K562 (cell line): ENCODE results near the gene NPAS1. TPM values are rescaled to one million over a fixed set of nuclear protein-coding genes. Genes with fewer than 3 reads are reported as not detected.
A peak's percentile ranks its signal among the peaks of the same experiment; 100 is the strongest.

ENCODE experiments used
- ATAC-seq: fragments of 200-7000 bp; cut with Tn5 transposase; 3 replicates; pipeline ENCODE4 v1.9.1; 2020; ENCODE audit warnings: moderate library complexity
- BruUV-seq: library from RNA; stranded (reverse); fragments of 400-500 nt; replicated peaks from 2 replicates; lab custom pipeline; 2021; lab: Mats Ljungman, UMichigan
- CTCF ChIA-PET: fragments of 300-600 bp; formaldehyde crosslinking; extraction: SDS; loops from one replicate; lab custom pipeline; 2021; ENCODE audit warnings: low intra/inter-chr PET ratio; lab: Yijun Ruan, JAX
- POLR2A ChIA-PET: fragments of 300-600, 350-650 bp; sonication (Branson Sonifier 250); formaldehyde crosslinking; extraction: SDS; loops from one replicate; lab custom pipeline; 2021; ENCODE audit warnings: antibody characterized with exemption, inconsistent platforms; lab: Yijun Ruan, JAX
- DNase-seq, 4 experiments: peaks; one replicate each; pipeline versions ENCODE4 v3.0.0 to v3.0.0-alpha.2; 2011 to 2018; ENCODE audit warnings: low spot score in 3 of 4, mixed read lengths in 3 of 4; ENCODE audit errors: extremely low read depth in 1 of 4
- FAIRE-seq: peaks from 2 replicates; lab custom pipeline; 2011; peaks lifted over from hg19 to GRCh38; lab: Jason Lieb, UNC
- H2AFZ ChIP-seq: 2 replicates; pipeline ENCODE4 v1.6.0; 2011; ENCODE audit warnings: low read depth, low read length, control low read depth, inconsistent platforms
- H3K27ac ChIP-seq: fragments of 200-600 bp; 3 replicates; pipeline ENCODE4 v1.8.0; 2011; ENCODE audit warnings: low read depth, mild to moderate bottlenecking, control low read depth, inconsistent platforms, low read length, moderate library complexity, mixed read lengths; ENCODE audit errors: extremely low read depth
- H3K27me3 ChIP-seq, 2 experiments: fragments of 300-600 bp in 1 of 2; 2 replicates in 1 of 2; 3 replicates in 1 of 2; pipeline versions ENCODE4 v1.6.0 to v1.8.0; 2011; ENCODE audit warnings: inconsistent platforms in 2 of 2, low read length in 2 of 2, mild to moderate bottlenecking in 1 of 2, mixed read lengths in 1 of 2, moderate library complexity in 1 of 2; ENCODE audit not compliant: control insufficient read depth in 2 of 2, insufficient read depth in 2 of 2
- H3K36me3 ChIP-seq: fragments of 300-600 bp; 3 replicates; pipeline ENCODE4 v1.8.0; 2011; ENCODE audit warnings: mild to moderate bottlenecking, low read length, inconsistent platforms; ENCODE audit not compliant: control insufficient read depth, insufficient read depth
- H3K4me1 ChIP-seq, 2 experiments: fragments of 200-600 bp in 1 of 2; replicated peaks in 1 of 2; 2 replicates in 1 of 2; 3 replicates in 1 of 2; pipeline versions ENCODE4 v1.5.1 to v1.8.0; 2011; ENCODE audit warnings: inconsistent platforms in 2 of 2, low read length in 2 of 2, mild to moderate bottlenecking in 1 of 2, mixed read lengths in 1 of 2, moderate library complexity in 1 of 2; ENCODE audit not compliant: control insufficient read depth in 2 of 2, insufficient read depth in 2 of 2
- H3K4me2 ChIP-seq: 2 replicates; pipeline ENCODE4 v1.6.1; 2011; ENCODE audit warnings: low read length, control low read depth, inconsistent platforms, mixed read lengths; ENCODE audit not compliant: insufficient read depth
- H3K4me3 ChIP-seq: fragments of 200-600 bp; sonication (generic), shearing (Covaris generic); 2 replicates; pipeline ENCODE4 v1.5.1; 2016; ENCODE audit warnings: control low read depth, inconsistent platforms
- H3K79me2 ChIP-seq: fragments of 200-600 bp; 3 replicates; pipeline ENCODE4 v1.8.0; 2011; ENCODE audit warnings: low read length, inconsistent platforms; ENCODE audit not compliant: control insufficient read depth, insufficient read depth
- H3K9ac ChIP-seq, 2 experiments: 2 replicates each; pipeline versions ENCODE4 v1.6.0 to v1.6.1; 2011; ENCODE audit warnings: low read depth in 2 of 2, low read length in 2 of 2, control low read depth in 1 of 2, inconsistent platforms in 1 of 2, mild to moderate bottlenecking in 1 of 2, mixed read lengths in 1 of 2; ENCODE audit not compliant: insufficient read depth in 1 of 2
- H3K9me1 ChIP-seq: one replicate; pipeline ENCODE4 v1.6.0; 2011; ENCODE audit warnings: inconsistent platforms, mild to moderate bottlenecking, low read length, moderate library complexity; ENCODE audit not compliant: control insufficient read depth, insufficient read depth
- H3K9me3 ChIP-seq: replicated peaks from 2 replicates; pipeline ENCODE4 v1.5.1; 2011; ENCODE audit warnings: low read depth, low read length, inconsistent platforms; ENCODE audit not compliant: control insufficient read depth, insufficient read depth
- H4K20me1 ChIP-seq: replicated peaks from 2 replicates; pipeline ENCODE4 v1.6.1; 2011; ENCODE audit warnings: low read length, inconsistent platforms, mixed read lengths; ENCODE audit not compliant: control insufficient read depth, insufficient read depth
- BMI1 ChIP-seq: fragments of 150-350 bp; IDR thresholded peaks from 2 replicates; pipeline ENCODE4 v1.6.1; 2014; ENCODE audit warnings: low read length
- CBFA2T2 ChIP-seq: fragments of 450-650 bp; conservative IDR thresholded peaks from 2 replicates; pipeline ENCODE4 v1.6.1; 2017; ENCODE audit warnings: mild to moderate bottlenecking
- CBX8 ChIP-seq: fragments of 200-600 bp; sonication (generic); IDR thresholded peaks from 2 replicates; pipeline ENCODE4 v1.6.1; 2012; ENCODE audit warnings: borderline replicate concordance, mixed run types, low read depth, mild to moderate bottlenecking, moderate library complexity, mixed read lengths, low read length, control low read depth, inconsistent platforms; ENCODE audit not compliant: poor library complexity, severe bottlenecking; ENCODE audit errors: extremely low read depth
- CCAR2 ChIP-seq: fragments of 200-400 bp; formaldehyde crosslinking; IDR thresholded peaks from 2 replicates; pipeline ENCODE4 v1.6.1; 2017; ENCODE audit warnings: mild to moderate bottlenecking, low read depth, low read length
- ETV6 ChIP-seq, 3 experiments: fragments of 150-350 bp in 1 of 3; sonication (generic) in 1 of 3; formaldehyde crosslinking in 1 of 3; IDR thresholded peaks; 2 replicates each; pipeline versions ENCODE4 v1.6.1 to v1.8.0; 2014 to 2022; ENCODE audit warnings: borderline replicate concordance in 2 of 3, low read depth in 2 of 3, antibody characterized with exemption in 1 of 3, low read length in 1 of 3, mild to moderate bottlenecking in 1 of 3, missing genetic modification reagents in 1 of 3
- HDAC2 ChIP-seq: fragments of 450-650 bp; IDR thresholded peaks from 2 replicates; pipeline ENCODE4 v1.6.1; 2016; ENCODE audit warnings: mild to moderate bottlenecking
- KLF13 ChIP-seq: fragments of 450-650 bp; IDR thresholded peaks from 2 replicates; pipeline ENCODE4 v1.6.1; 2016; ENCODE audit warnings: missing genetic modification characterization, low read depth, mild to moderate bottlenecking, missing compliant biosample characterization, moderate library complexity, borderline replicate concordance
- MYNN ChIP-seq, 2 experiments: sonication (generic); formaldehyde crosslinking in 1 of 2; IDR thresholded peaks; 2 replicates each; pipeline versions ENCODE4 v1.5.0 to v1.6.1; 2016 to 2020; ENCODE audit warnings: antibody characterized with exemption in 1 of 2, missing genetic modification reagents in 1 of 2
- RBM25 ChIP-seq: fragments of 200-400 bp; formaldehyde crosslinking; IDR thresholded peaks from 2 replicates; pipeline ENCODE4 v1.6.1; 2018; ENCODE audit warnings: low read length, low read depth, moderate library complexity; ENCODE audit not compliant: severe bottlenecking
- SRSF1 ChIP-seq: fragments of 200-400 bp; formaldehyde crosslinking; IDR thresholded peaks from 2 replicates; pipeline ENCODE4 v1.6.1; 2017; ENCODE audit warnings: mild to moderate bottlenecking, low read depth, low read length, moderate library complexity
- TBP ChIP-seq: optimal IDR thresholded peaks from 2 replicates; pipeline ENCODE3; 2011; ENCODE audit warnings: low read depth, low read length, improper control_type of control experiment
- ZC3H8 ChIP-seq: fragments of 450-650 bp; IDR thresholded peaks from 2 replicates; pipeline ENCODE4 v1.6.1; 2017
- ZNF239 ChIP-seq: fragments of 250-450 bp; sonication (Bioruptor Pico); IDR thresholded peaks from 2 replicates; pipeline ENCODE4 v1.4.0; 2020; ENCODE audit warnings: mild to moderate bottlenecking
- ZNF445 ChIP-seq: fragments of 250-450 bp; sonication (Bioruptor Pico); IDR thresholded peaks from 2 replicates; pipeline ENCODE4 v1.4.0; 2020; ENCODE audit warnings: low read depth, mild to moderate bottlenecking, moderate library complexity
- ZNF583 ChIP-seq: fragments of 250-450 bp; sonication (Bioruptor Pico); IDR thresholded peaks from 2 replicates; pipeline ENCODE4 v1.4.0; 2020
- ZNF586 ChIP-seq: fragments of 450-650 bp; formaldehyde crosslinking; conservative IDR thresholded peaks from 2 replicates; pipeline ENCODE4 v1.4.0; 2020; ENCODE audit warnings: mild to moderate bottlenecking, moderate library complexity
- WGBS: fragments of 100-300 bp; shearing (Covaris generic); methylation state at CpG from one replicate; pipeline ENCODE4 v1.1.6; 2016; ENCODE audit warnings: low coverage, mixed read lengths; ENCODE audit not compliant: insufficient coverage; ENCODE audit errors: missing lambda C conversion rate; 5-methylcytosine and 5-hydroxymethylcytosine counted together
- in situ Hi-C: fragments of 300-500 bp; cut with MboI; formaldehyde crosslinking; loops from 4 replicates; pipeline ENCODE4 v1.15.0; 2018; ENCODE audit warnings: inconsistent platforms, mixed read lengths
- intact Hi-C: fragments of 100-400 bp; cut with micrococcal nuclease; formaldehyde crosslinking; loops from 2 replicates; pipeline ENCODE4 v1.14.2; 2022
- polyA plus RNA-seq, 8 experiments: library from polyadenylated mRNA; depleted of rRNA in 4 of 8; stranded (reverse) in 5 of 8; unstranded in 3 of 8; fragments of >200 nt; fragmentation: Nextera tagmentation in 2 of 8; fragmentation: Illumina TruSeq in 1 of 8; extraction: Ambion mirVana in 2 of 8; extraction: Trizol in 1 of 8; gene quantifications; 2 replicates each; pipeline versions ENCODE4 v1.2.1 to v1.2.3, GENCODE V29; 2011 to 2014; ENCODE audit warnings: inconsistent platforms in 1 of 8, missing spikeins in 1 of 8
- total RNA-seq, 7 experiments: library from RNA; depleted of rRNA in 6 of 7; stranded (reverse); fragments of >200 nt in 6 of 7; fragmentation: Illumina TruSeq in 2 of 7; extraction: Trizol in 2 of 7; gene quantifications; 2 replicates each; pipeline versions ENCODE4 v1.2.1 to v1.2.3, GENCODE V29; 2011 to 2021; ENCODE audit warnings: low replicate concordance in 1 of 7

Gene NPAS1
- total and polyA plus RNA-seq, 9 of the 15 experiments (the other 6 are each of a cell fraction or from before 2014, with no cell fraction given): 0.58 to 5.3 (median 2.0) TPM; not detected in 2

DNA sequence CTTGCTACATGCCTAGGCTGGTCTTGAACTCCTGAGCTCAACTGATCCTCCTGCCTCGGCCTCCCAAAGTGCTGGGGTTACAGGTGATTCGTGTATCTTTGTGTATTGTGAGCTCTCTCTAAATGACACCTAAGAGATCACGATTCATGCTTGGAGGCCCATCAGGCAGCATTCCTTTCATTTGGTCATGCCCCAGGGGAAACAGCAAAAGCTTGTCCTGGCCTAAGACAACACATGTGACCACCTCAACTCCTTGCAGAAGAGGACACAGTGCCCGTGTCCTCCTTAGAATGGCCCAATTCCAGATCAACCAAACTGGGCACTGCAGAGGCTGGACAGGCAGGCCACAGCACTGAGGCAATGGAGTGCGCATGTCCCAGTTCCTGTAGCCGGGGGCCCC is 61.5 kb downstream of the NPAS1 start:
- in situ Hi-C loops: loop anchor here (5.0 kb wide), 1 partner anchor 46 kb away; no protein-coding TSS in a partner anchor
- H3K27me3 ChIP-seq: no peaks in the 10 kb centered on the region
- no peak overlapping the region for H2AFZ ChIP-seq
- 85% methylated on average over 5 of the region's 6 CpGs for WGBS
- 0 out of 4 replicates have a peak overlapping the region, but pooled peaks of 1 of the 2 experiments have one; percentile 21 for H3K9ac ChIP-seq
- H3K4me3 ChIP-seq: no peak overlapping the region
- H3K9me3 ChIP-seq: no peaks in the 10 kb centered on the region
- no peak for DNase-seq
- TF ChIP-seq TBP: no peak
- TF ChIP-seq ETV6 (IDR thresholded peaks at IDR 0.05; ENCODE audit: borderline replicate concordance in 1 of 2, low read depth in 2 of 2, low read length in 1 of 2): no peak
- no peak for TF ChIP-seq ETV6 (CRISPR knock-in tag; IDR thresholded peaks at IDR 0.05; ENCODE audit: borderline replicate concordance)
- no peak for TF ChIP-seq ZNF239 (CRISPR knock-in tag)
- no peak for TF ChIP-seq MYNN (IDR thresholded peaks at IDR 0.05)
- no peak for TF ChIP-seq MYNN (CRISPR knock-in tag; IDR thresholded peaks at IDR 0.05)
- no peak for TF ChIP-seq CBFA2T2
- TF ChIP-seq KLF13 (tag): no peak
- no peak for TF ChIP-seq ZNF586 (CRISPR knock-in tag)
- no peak for TF ChIP-seq CCAR2
- TF ChIP-seq RBM25: no peak
- no peak for TF ChIP-seq ZC3H8
- no peak for TF ChIP-seq ZNF583 (CRISPR knock-in tag)
- TF ChIP-seq HDAC2: no peak
- TF ChIP-seq ZNF445 (CRISPR knock-in tag): no peak
- no peak for TF ChIP-seq SRSF1
- no peak for TF ChIP-seq BMI1
- TF ChIP-seq CBX8: no peak
- TF ChIP-seq, all 486 proteins: peak for 0
- TSS peak; percentile 15 for BruUV-seq
- Histone ChIP-seq H3K4me2 (no peak overlapping the region), H3K27ac (no peak overlapping the region), H3K36me3 (peaks cover 96% of the 10 kb centered on the region; the same call in 2 of the 3 replicates), H3K9me1 (no peaks in the 10 kb centered on the region), H3K79me2 (no peaks in the 10 kb centered on the region; the same call in 1 of the 3 replicates), H3K4me1 (no peaks in the 10 kb centered on the region; a peak in 1 of 5 replicates), H4K20me1 (no peaks in the 10 kb centered on the region)
- CTCF ChIA-PET: no interaction called here
- intact Hi-C loops: no loop called here
- POLR2A ChIA-PET: interaction anchor here (0.6 to 2.3 kb wide), 9 partner anchors 10 to 117 kb away, joined by 3 to 13 read pairs (median 4); partner anchors contain the start of genes SAE1 and ZC3H4
- ATAC-seq (no peak), FAIRE-seq (no peak)
